Inflammatory macrophage treated with lipopolysaccharide for 4 hours (primary cell): ENCODE data around the gene TREML2.
A peak's percentile ranks its signal among the peaks of the same experiment; 100 is the strongest.
"Not testable (repeated sequence)": the region's sequence is repeated elsewhere in the genome, so short reads cannot be mapped to it uniquely, and the experiment has no call there.

Source experiments
- DNase-seq: peaks from one replicate; pipeline ENCODE4 v3.0.0-alpha.2; 2020

The TREML2 gene

GRCh38 chr6:41200901-41201763, at the start of gene TREML2:
TSS of gene TREML2 (minus strand) at chr6:41201149. CDS start at chr6:41201008, 141 bp downstream.
- no peak for DNase-seq

- DNase-seq = no peak
These were observed 47.1 kb upstream of the TREML2 start for GRCh38 chr6:41247882-41248705.

GRCh38 chr6:41247288-41247865, 46.4 kb upstream of the TREML2 start:
- no peak for DNase-seq

GRCh38 chr6:41246529-41246928, 45.6 kb upstream of the TREML2 start:
- DNase-seq = not testable (repeated sequence)

GRCh38 chr6:41239467-41240159, 38.7 kb upstream of the TREML2 start:
- no peak for DNase-seq

GRCh38 chr6:41237128-41237527, 36.2 kb upstream of the TREML2 start:
- no peak for DNase-seq

GRCh38 chr6:41236276-41236675, 35.3 kb upstream of the TREML2 start:
- DNase-seq = no peak

GRCh38 chr6:41232667-41233066, 31.7 kb upstream of the TREML2 start:
- DNase-seq = no peak

- DNase-seq = no peak
These were observed 30.3 kb upstream of the TREML2 start for GRCh38 chr6:41231246-41231645.

- no peak for DNase-seq
These were observed 28.8 kb upstream of the TREML2 start for GRCh38 chr6:41229721-41230120.

GRCh38 chr6:41228616-41229015, 27.7 kb upstream of the TREML2 start:
- peak; percentile 92 for DNase-seq

- DNase-seq = no peak
These were observed 27.1 kb upstream of the TREML2 start, which contains the start of gene TREML4 for GRCh38 chr6:41228096-41228495. TSS of gene TREML4 (plus strand) at chr6:41228349. CDS start at chr6:41228428, 79 bp downstream.

GRCh38 chr6:41226752-41227151, 25.8 kb upstream of the TREML2 start:
- DNase-seq = no peak

- DNase-seq = no peak
These were observed 23.9 kb upstream of the TREML2 start for GRCh38 chr6:41224800-41225199.

GRCh38 chr6:41222513-41222912, 21.6 kb upstream of the TREML2 start:
- no peak for DNase-seq

GRCh38 chr6:41222045-41222444, 21.1 kb upstream of the TREML2 start:
- no peak for DNase-seq

- DNase-seq = no peak
These were observed 15.7 kb upstream of the TREML2 start for GRCh38 chr6:41216616-41217015.

- DNase-seq = no peak
These were observed 14.8 kb upstream of the TREML2 start for GRCh38 chr6:41215777-41216176.

GRCh38 chr6:41214559-41215238, 13.8 kb upstream of the TREML2 start:
- no peak for DNase-seq

GRCh38 chr6:41209547-41210320, 8.8 kb upstream of the TREML2 start:
- DNase-seq = no peak

- DNase-seq = no peak
These were observed 7.6 kb upstream of the TREML2 start for GRCh38 chr6:41208439-41209106.
